NCI-H345 (cell line): ENCODE results near the gene NRGN.

Experiments used
- DNase-seq: peaks from one replicate; lab custom pipeline; 2025; lab: John Stamatoyannopoulos, UW

NRGN gene

GRCh38 chr11:124791626-124792341, 52.0 kb downstream of the NRGN start:
- DNase-seq = peak; percentile 20

GRCh38 chr11:124793466-124794278, 53.9 kb downstream of the NRGN start:
- DNase-seq = peak; percentile 33

- no peak for DNase-seq
Observed at GRCh38 chr11:124796312-124796711, 56.6 kb downstream of the NRGN start.
